Measurements from ENCODE around the gene SREK1IP1.
"Not testable (repeated sequence)": the region's sequence is repeated elsewhere in the genome, so short reads cannot be mapped to it uniquely, and the experiment has no call there.

The SREK1IP1 gene

GRCh38 chr5:64744914-64745313 is 23.6 kb downstream of the SREK1IP1 start:
- TF ChIP-seq CTCF (conservative IDR thresholded peaks at IDR 0.05) (no peak), ZFX (IDR thresholded peaks at IDR 0.05) (no peak)
- no peak overlapping the region for H3K27ac ChIP-seq

GRCh38 chr5:64742821-64743220 is 25.7 kb downstream of the SREK1IP1 start:
- H3K27ac ChIP-seq = no peak overlapping the region
- TF ChIP-seq ZFX (IDR thresholded peaks at IDR 0.05) (no peak), CTCF (conservative IDR thresholded peaks at IDR 0.05) (no peak)

GRCh38 chr5:64742411-64742810 is 26.1 kb downstream of the SREK1IP1 start:
- TF ChIP-seq ZFX (IDR thresholded peaks at IDR 0.05) = no peak
- no peak for TF ChIP-seq CTCF (conservative IDR thresholded peaks at IDR 0.05)
- no peak overlapping the region for H3K27ac ChIP-seq

GRCh38 chr5:64727150-64727549 is 41.3 kb downstream of the SREK1IP1 start:
- H3K27ac ChIP-seq = no peak overlapping the region
- no peak for TF ChIP-seq ZFX (IDR thresholded peaks at IDR 0.05)
- no peak for TF ChIP-seq CTCF (conservative IDR thresholded peaks at IDR 0.05)

GRCh38 chr5:64722588-64722987 is 45.9 kb downstream of the SREK1IP1 start:
- H3K27ac ChIP-seq = no peak overlapping the region
- TF ChIP-seq CTCF (conservative IDR thresholded peaks at IDR 0.05) (no peak), ZFX (IDR thresholded peaks at IDR 0.05) (no peak)

- not testable (repeated sequence) for H3K27ac ChIP-seq
These were observed 54.0 kb downstream of the SREK1IP1 start for GRCh38 chr5:64714495-64714894.

- H3K27ac ChIP-seq = no peak overlapping the region
- TF ChIP-seq CTCF (conservative IDR thresholded peaks at IDR 0.05) = no peak
- TF ChIP-seq ZFX (IDR thresholded peaks at IDR 0.05) = no peak
These were observed 61.3 kb downstream of the SREK1IP1 start for GRCh38 chr5:64707191-64707590.

- not testable (repeated sequence) for H3K27ac ChIP-seq
These were observed 62.4 kb downstream of the SREK1IP1 start for GRCh38 chr5:64706074-64706473.

- H3K27ac ChIP-seq = no peak overlapping the region
- TF ChIP-seq ZFX (IDR thresholded peaks at IDR 0.05) = no peak
- TF ChIP-seq CTCF (conservative IDR thresholded peaks at IDR 0.05) = no peak
These were observed 67.7 kb downstream of the SREK1IP1 start for GRCh38 chr5:64700765-64701164.

GRCh38 chr5:64696414-64696813 is 72.1 kb downstream of the SREK1IP1 start:
- H3K27ac ChIP-seq = not testable (repeated sequence)
